CMK (cell line): ENCODE data around the gene DEFB121.
"Not testable (repeated sequence)": the region's sequence is repeated elsewhere in the genome, so short reads cannot be mapped to it uniquely, and the experiment has no call there.

Source experiments
- DNase-seq: peaks from one replicate; pipeline ENCODE4 v3.0.0-alpha.2; 2010; ENCODE audit warnings: low read depth

DEFB121 gene, protein sequence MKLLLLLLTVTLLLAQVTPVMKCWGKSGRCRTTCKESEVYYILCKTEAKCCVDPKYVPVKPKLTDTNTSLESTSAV

DNA sequence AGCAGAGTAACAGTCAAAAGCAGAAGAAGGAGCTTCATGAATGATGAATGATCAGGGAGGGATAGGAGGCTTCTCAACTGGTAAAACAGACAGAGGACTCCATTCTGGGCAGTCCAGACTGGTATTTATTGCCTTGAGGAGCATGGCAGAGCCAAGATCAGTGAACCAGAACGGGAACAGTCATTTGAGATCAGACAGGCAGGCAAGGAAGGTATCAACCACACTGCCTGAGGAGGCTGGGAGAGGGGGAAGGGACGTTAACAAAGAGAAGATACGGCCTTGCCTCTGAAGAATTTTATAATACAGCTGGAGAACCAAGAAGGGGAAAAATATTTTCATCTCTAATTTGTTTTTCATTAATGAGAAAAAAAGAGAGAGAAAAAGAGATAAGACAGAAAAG is at the start of gene DEFB121:
TSS of gene DEFB121 (minus strand) at position 101 of the 400 bp plus-strand sequence. CDS start at position 38, 63 bp downstream.
- DNase-seq: no peak

DNA sequence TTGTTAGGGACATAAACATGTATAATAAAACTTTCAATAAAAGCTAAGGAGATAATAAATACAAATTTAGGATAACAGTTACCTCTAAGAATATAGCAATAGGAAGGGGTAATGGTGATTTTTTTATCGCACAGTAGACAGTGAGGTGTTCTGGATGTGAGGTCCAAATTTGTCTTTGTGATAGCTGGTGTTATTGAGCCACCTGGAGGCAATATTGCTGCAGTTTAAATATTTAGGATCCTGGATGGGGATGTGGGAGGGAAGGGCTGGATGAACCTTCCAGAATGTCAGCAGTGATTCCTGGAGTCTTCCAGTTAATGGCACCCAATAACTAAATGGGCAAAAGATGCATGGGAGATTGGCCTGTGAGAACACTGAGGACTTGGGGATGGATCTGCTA is 48.3 kb upstream of the DEFB121 start:
- DNase-seq: no peak

DNA sequence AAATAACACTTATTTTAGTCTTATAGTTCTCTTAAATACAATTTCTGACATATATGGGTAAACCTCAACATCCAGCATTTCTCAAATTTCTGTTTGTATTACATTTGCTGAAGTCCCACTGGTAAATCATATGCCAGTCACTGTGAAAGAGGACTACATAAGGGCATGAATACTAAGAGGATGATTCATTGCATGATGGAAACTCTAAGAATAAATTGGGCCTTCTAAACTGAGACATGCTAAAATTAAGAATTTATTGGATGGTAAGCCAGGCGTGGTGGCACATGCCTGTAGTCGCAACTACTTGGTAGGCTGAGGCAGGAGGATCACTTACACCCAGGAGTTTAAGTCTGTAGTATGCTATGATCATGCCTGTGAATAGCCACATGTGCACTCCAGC is 46.6 kb upstream of the DEFB121 start:
- no peak for DNase-seq

DNA sequence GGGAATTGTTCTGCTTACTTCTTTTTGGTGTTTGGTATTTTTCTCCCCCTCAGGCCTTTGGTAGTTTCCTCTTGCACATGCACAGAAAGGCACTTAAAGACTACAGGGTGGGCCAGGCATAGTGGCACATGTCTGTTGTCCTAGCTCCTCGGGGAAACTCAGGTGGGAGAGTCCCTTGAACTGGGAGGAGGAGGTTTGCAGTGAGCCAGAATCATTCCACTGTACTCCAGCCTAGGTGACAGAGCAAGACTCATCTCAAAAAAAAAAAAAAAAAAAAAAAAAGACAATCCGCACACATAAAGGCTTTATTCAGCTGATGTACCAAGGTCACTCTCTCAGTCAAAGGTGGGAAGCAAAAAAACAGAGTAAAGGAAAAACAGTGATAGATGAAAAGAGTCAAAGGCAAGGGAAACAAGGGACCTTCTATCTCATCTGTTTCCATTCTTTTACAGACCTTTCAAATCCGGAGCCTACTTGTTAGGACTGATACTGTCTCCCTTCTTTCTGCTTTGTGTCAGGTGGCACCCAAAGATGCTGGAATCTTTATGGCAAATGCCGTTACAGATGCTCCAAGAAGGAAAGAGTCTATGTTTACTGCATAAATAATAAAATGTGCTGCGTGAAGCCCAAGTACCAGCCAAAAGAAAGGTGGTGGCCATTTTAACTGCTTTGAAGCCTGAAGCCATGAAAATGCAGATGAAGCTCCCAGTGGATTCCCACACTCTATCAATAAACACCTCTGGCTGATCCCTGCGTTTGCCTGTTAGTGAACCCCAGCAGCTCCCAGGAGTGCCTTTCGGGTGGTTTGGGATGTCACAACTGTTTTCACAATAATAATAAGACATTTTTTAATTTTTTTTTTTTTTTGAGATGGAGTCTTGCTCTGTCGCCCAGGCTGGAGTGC is 43.7 kb upstream of the DEFB121 start:
- no peak for DNase-seq

DNA sequence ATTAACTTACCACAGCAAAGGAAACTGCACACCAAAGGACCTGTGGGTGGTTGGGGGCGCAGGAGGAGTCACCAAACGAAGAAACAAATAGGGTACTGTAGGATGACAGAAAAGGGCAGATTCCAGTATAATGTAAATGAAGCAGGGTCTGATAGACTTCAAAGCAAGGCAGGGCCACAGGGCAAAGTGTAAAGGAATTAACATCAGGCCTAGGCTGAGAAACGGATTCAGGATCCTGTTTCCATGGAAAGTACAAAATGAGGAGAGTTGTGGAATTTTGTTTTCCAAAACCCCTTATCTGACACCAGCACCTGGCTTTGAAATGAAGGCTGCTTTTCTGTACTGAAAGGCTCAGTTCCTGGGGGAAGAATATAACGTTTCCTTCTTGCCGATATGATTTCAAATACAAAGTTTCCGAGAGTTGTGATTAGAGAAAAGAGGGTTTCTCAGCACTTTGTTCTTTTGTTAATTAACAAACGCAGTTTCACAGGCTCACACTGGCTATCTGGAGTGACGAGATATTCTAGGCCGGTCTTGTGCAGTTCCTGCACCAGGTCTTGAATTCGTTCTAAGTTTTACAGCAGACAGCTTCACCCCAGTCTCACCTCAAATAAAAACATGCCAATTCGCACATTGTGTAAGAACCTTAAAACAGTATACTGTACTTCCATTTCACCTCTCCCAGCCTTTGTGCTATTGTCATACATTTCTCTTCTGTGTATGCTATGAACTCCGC is 40.2 kb upstream of the DEFB121 start:
- no peak for DNase-seq

DNA sequence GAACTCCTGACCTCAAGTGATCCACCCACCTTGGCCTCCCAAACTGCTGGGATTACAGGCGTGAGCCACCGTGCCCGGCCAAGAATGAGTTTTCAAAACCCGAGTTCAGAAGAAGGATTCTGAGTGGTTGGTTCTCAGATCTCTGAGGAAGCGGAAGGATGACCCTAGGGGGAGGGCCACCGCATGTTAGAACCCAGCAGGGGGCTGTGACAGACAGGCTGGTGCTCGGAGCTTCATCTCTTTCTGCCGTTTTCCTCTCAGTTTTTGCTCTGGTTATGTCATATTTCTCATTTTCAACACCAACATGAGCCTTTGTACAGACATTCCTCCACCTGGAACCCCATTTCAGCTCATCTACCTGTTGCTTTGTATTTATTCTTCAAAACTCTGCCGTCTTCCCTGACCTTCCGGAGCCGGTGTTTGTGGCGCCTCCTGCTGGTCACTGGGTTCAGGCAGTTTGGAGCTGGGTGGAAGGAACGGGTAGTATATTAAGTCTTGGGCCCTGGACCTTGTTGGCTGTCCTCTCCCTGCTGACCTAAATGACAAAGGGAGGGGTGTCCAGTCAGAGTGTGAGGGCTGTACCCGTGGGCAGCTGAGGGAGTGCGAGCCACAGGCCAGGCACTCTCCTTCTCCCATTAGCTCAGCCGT is 34.1 kb upstream of the DEFB121 start, which contains the start of gene DEFB123:
TSS of gene DEFB123 (plus strand) at position 621 of the 648 bp plus-strand sequence. CDS start 67 bp downstream, outside the sequence.
- DNase-seq: no peak

DNA sequence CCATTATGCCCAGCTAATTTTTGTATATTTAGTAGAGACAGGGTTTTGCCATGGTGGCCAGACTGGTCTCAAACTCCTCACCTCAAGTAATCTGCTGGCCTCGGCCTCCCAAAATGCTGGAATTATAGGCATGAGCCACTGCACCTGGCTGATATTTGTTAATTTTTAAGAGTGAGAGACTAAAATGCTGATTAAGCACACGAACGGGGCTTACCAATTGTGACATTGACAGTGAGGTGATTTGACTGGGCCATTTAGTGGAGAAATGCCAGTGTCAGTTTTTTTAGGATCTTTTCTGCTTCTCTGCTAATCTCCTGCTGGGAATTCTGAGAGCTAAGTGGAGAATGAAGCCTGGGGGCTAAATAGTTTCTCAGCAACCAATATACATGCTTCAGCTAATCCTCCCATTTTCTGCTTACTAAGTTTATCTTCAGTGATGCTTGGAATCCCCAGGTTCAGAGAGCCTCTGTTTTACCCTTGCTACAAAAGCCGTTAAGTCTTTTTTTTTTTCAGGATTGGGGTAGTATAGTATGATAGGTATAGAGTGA is 24.6 kb upstream of the DEFB121 start:
- no peak for DNase-seq

DNA sequence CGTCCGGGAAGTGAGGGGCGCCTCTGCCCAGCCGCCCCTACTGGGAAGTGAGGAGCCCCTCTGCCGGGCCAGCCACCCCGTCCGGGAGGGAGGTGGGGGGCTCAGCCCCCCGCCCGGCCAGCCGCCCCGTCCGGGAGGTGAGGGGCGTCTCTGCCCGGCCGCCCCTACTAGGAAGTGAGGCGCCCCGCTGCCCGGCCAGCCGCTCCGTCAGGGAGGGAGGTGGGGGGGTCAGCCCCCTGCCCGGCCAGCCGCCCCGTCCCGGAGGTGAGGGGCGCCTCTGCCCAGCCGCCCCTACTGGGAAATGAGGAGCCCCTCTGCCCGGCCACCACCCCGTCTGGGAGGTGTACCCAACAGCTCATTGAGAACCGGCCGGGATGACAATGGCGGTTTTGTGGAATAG is 21.6 kb upstream of the DEFB121 start:
- not testable (repeated sequence) for DNase-seq

DNA sequence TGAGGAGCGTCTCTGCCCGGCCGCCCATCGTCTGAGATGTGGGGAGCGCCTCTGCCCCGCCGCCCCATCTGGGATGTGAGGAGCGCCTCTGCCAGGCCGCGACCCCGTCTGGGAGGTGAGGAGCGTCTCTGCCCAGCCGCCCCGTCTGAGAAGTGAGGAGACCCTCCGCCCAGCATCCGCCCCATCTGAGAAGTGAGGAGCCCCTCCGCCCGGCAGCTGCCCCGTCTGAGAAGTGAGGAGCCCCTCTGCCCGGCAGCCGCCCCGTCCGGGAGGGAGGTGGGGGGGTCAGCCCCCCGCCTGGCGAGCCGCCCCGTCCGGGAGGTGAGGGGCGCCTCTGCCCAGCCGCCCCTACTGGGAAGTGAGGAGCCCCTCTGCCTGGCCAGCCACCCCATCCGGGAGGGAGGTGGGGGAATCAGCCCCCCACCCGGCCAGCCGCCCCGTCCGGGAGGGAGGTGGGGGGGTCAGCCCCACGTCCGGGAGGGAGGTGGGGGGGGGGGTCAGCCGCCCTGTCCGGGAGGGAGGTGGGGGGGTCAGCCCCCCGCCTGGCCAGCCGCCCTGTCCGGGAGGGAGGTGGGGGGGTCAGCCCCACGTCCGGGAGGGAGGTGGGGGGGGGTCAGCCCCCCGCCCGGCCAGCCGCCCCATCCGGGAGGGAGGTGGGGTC is 21.0 kb upstream of the DEFB121 start:
- DNase-seq: not testable (repeated sequence)

DNA sequence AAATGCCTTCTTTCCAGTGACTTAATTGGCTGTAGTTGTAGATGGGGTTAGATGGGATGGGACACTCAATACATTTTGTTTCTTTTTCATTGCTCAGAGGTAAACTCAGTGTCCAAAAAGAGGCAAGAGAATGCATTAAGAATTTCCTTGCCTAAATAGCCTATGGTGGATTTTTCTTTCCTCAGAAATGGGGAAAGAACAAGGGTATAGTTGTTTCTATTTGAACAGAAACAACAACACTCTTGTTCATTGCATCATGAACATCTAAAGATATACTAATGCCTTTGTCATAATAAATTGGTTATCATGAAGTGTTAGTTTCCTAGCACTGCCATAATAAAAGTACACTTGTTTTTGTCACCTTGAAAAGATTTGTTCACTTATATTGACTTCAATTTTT is 19.8 kb upstream of the DEFB121 start:
- no peak for DNase-seq

DNA sequence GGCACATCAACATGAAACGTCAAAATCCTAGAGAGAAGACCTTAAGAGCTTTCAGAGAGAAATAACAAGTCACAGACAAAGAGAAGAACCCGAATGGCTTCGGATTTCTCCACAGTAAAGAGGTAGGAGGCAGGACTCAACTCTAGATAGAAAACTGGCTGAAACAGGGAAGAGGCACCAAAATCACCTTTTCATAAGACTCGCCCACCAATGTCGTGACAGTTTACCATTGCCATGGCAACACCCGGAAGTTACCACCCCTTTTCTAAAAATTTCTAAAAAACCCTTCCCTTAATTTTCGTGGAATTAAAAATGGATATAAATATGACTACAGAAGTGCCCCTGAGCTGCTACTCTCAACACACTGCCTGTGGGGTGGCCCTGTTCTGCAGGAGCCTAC is 12.3 kb upstream of the DEFB121 start:
- no peak for DNase-seq

DNA sequence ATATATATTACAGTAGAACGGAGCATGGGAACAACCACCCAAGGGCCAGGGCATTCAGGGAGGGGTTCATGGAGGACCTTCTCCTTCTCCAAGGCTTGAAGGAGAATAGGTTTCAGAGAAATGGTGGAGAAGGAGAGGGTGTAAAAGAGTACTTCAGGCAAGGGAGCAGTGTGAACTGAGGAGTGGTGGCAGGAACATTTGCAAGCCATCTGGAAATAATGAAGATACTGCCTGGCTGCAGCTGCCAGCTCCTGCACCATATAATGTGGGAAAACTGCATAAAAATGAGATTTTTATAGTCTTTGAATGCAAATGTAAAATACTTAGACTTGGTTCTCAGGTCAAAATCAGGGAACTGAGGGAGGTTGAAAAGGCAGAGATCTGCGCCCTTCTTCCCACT is 9.6 kb upstream of the DEFB121 start:
- no peak for DNase-seq

DNA sequence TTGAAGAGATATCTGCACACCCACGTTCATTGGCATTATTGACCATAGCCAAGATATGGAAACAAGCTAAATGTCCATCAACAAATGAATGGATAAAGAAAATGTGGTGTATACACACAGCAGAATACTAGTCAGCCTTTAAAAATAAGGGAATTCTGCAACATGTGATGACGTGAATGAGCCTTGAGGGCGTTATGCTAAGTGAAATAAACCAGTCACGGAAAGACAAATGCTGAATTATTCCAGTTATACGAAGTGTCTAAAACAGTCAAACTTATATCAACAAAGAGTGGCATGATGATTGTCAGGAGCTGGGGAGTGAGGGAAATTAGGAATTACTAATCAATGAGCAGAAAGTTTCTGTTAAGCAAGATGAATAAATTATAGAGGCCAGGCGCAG is 8.4 kb upstream of the DEFB121 start:
- no peak for DNase-seq

DNA sequence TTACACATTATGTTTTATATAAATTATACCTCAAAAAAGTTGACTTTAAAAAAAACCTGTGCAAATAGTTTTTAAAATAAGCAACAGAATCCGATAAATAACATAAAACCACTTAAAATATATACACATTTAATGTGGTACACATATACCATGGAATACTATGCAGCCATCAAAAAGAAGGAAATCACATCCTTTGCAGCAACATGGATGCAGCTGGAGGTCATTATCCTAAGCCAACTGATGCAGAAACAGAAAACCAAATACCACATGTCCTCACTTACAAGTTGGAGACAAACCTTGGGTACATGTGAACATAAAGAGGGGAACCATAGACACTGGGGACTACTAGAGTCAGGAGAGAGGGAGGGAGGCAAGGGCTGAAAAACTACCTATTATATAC is 4.0 kb upstream of the DEFB121 start:
- no peak for DNase-seq

DNA sequence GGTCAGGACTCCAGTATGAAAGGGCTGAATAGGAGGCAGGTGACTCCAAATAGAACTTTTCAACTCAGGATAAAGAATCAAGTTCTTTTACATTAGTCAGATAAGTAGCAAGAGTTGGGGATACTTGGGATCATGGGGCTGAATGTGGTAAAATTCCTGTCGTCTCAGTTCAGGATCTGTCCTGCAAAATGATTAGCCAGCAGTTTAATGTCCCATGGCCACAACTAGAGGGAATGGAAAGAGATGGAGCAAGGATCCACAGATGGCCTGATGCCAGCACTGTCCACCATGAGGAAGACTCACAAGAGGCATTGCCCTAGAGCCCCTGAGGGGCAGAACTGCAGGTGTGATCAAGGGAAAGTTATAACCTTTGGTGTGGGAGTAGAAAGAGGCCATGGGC is 2.1 kb downstream of the DEFB121 start:
- no peak for DNase-seq

DNA sequence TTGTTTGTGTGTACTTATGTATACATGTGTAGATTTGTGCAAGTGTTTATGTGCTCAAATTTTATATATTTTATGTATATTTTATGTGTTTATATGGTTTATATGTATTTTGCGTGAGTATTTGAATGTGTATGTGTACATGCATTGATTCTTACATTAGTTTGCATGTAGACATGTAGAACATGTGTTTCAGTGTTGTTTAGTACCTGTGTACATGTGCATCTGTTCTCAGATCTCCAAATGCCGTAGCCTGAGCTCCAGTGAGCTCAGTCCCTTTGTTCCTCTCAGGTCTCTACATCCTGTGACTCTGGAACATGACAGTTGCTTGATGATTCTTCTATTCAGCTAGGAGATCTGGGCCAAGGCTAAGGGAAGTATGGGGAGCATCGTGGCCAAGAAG is 11.1 kb downstream of the DEFB121 start:
- no peak for DNase-seq

DNA sequence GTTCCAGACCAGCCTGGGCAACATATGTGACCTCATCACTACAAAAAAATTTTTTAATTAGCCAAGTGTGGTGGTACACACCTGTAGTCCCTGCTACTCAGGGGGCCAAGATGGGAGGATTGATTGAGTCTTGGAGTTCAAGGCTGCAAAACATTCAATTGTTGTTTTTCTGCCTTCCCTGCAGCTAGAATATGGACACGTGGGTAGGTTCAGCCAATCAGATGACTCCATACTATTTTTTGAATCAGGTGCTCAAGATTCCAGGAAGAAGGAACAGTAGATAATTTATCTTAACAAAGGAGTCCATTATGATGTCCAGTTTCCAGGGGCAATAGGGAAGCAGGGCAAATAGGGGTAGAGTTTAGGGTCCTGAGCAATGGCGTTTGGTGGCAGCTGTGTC is 13.2 kb downstream of the DEFB121 start:
- no peak for DNase-seq

DNA sequence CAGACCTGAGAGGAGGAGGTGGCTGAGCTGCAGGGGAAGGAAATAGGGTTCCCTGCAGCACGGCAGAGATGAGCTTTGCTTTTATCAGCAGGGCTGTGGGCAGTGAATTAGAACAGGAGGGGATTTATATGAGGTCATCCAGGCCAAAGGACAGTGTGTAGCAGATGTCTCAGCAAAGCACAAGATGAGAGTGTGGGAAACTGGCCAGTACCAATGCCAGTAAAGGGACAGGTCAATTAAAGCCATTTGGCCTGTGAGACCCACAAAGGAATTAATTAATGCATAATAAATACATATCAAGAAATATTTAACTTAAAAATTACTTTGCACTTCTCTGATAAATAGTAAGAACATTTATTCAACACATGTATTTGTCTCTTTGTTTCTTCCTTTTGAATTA is 15.5 kb downstream of the DEFB121 start, which contains the start of gene DEFB119:
TSS of gene DEFB119 (minus strand) at position 101 of the 400 bp plus-strand sequence. CDS start 107 bp downstream, outside the sequence.
- no peak for DNase-seq

DNA sequence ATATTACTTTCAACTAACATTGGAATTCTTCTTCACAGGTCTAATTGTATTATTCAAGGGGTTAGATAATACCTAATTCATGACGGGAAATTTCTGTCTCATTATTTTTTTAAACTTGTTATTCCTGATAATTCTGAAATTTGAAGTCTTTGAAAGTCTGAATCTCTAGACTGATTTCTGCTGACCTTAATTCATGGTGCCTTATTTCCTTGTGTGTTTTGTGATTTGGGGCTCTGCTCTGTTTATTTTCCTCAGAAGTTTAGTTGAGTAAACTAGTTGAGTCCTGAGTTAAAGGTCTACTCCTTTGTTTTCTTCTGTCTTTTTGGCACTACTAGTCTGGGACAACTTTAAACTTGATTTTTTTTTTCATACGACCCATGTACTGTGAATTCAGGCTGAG is 31.7 kb downstream of the DEFB121 start:
- DNase-seq: no peak

DNA sequence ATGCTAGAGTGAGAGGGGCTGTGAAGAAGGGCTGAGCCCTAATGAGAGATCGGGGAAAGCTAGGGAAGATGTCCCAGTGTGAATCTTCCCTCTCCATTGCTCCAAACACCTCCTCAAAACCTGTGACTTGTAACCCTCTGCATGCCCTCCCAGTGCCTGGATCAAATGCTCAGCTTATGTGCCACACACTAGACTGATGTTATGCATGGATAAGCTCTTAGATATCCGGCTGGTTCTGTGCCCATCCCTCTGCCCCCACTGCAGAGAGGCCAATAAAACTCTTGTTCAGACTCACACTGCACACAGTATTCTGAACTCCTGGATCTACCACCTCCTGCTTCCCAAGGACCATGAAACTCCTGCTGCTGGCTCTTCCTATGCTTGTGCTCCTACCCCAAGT is 37.7 kb downstream of the DEFB121 start, which contains the start of gene DEFB118:
TSS of gene DEFB118 (plus strand) at position 301 of the 400 bp plus-strand sequence. CDS start at position 351, 50 bp downstream.
- no peak for DNase-seq

DNA sequence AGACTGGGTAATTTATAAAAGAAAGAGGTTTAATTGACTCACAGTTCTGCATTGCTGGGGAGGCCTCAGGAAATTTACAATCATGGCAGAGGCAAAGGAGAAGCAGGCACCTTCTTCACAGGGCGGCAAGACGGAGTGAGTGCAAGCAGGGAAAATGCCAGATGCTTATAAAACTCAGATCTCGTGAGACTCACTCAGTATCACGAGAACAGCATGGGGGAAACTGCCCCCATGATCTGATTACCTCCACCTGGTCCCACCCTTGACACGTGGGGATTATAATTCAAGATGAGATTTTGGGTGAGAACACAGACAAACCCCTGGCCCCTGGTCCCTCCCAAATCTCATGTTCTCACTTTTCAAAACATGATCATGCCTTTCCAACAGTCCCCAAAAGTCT is 41.7 kb downstream of the DEFB121 start:
- not testable (repeated sequence) for DNase-seq
